Dermis microvascular lymphatic vessel endothelial cell (primary cell): ENCODE measurements around the gene FAM234B. TPM values are rescaled to one million over a fixed set of nuclear protein-coding genes. Genes with fewer than 3 reads are reported as not detected.
"Not testable (repeated sequence)": the region's sequence is repeated elsewhere in the genome, so short reads cannot be mapped to it uniquely, and the experiment has no call there.

Experiments
- DNase-seq, 2 donors: peaks; one replicate each; pipeline versions ENCODE4 v3.0.0 to v3.0.0-alpha.2; 2010; ENCODE audit warnings: low read depth in 2 of 2
- total RNA-seq: library from RNA; depleted of rRNA; stranded (reverse); fragments of >200 nt; gene quantifications from 2 replicates; pipeline ENCODE4 v1.2.1, GENCODE V29; 2014

The FAM234B gene
- total RNA-seq, 1 donor from 2014 or later: 7.3 TPM

DNA sequence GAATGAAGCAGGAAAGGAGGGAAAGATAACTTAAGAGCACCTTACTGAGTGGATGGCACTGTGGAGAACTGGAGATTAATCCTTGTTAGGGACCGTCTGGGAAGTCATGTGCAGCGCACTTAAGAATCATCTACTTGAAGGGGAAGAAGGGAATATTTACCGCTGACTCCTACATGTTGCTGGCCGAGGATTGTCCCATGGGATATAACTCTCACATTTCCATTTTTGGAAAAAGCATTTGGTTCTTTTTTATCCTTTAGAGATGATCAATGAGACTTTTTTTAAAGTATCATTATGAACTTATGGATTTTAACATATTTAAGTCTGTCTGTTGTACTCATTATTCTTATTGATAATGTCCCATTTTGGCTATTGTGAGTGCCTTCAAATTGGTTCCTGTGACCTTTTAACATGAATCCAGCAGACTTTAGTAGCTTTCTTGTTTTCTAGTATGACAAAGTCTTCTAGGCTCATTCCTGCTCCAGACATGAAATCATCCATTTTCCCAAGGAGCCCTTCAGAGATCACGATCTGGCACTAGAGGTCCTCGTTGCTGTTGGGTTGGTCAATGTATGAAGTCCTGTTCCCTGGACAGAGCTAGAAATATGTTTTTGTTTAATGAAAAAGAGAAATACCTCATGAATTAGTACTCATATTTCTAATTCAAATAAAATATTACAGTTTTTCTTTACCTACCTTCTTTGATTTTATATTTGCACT, 20.2 kb upstream of the FAM234B start:
- DNase-seq: peak; percentile 10 to 37

DNA sequence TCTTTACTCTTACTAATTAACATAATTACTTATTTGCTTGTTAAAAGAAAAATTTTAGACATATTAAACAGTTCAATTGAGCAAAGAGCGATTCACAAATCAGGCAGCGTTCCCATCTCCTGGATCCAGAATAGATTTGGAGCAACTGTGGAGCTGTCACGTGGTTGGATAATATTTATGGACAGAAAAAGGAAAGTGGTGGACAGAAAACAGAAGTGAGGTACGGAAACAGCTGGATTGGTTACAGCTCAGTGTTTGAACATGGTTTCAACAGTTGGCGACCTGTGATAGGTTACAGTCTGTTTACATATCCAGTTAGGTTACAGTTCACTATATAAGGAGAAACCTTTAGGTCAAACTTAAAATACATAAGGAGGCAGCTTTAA, 19.7 kb upstream of the FAM234B start:
- DNase-seq: peak in 1 of 2 donors; percentile 51

DNA sequence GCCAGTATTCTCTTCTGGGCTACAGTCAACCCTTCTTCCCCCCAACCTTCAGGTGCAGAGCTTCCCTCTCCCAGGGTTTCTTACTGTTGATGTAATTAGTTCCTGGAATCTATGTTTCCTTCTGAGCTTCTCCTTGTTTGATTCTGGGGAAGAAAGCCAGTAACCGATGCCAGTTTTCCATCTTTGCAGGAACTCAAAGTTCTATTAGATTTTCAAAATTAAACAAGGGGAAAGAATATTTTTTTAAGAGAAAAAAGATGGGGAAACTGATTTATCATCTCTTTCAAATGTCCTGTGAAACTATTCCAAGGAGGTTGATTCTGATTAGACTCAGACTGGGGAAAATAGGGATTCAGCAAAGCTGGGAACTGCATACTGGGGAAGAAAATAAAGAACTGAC, 17.9 kb upstream of the FAM234B start:
- DNase-seq: no peak

DNA sequence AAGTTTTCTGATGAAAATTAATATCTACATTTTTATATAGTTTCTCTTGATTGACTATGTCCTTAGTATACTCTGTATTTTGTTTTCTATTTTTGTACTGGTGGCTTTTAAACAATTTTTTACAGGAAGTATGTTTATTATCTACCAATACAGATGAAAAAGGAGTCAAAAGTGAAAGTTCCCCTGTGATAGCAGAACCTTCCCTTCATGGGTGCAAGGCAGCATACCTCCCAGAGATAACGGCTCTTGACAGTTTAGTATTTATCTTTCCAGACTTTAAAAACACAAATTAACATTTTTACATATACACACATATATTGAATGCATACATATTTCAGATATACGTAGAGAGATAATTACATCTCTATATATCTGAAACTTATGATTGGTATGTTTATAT, 17.1 kb upstream of the FAM234B start:
- no peak for DNase-seq

DNA sequence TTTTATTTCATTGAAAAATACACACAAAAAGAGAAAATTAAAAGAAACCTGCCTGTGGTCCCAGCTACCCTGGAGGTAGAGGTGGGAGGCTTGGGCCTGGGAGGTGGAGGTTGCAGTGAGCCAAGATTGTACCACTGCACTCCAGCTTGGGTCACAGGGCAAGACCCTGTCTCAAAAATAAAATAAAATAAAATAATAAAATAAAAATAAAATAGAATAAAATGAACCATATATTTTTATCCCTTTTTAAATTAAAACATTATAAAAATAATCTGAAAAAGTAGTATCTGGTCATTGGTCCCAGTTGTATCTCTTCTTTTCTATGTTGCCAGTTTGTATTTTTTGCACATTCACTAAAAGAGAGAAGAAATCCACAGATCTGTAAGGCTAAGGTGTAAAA, 16.7 kb upstream of the FAM234B start:
- DNase-seq: no peak

DNA sequence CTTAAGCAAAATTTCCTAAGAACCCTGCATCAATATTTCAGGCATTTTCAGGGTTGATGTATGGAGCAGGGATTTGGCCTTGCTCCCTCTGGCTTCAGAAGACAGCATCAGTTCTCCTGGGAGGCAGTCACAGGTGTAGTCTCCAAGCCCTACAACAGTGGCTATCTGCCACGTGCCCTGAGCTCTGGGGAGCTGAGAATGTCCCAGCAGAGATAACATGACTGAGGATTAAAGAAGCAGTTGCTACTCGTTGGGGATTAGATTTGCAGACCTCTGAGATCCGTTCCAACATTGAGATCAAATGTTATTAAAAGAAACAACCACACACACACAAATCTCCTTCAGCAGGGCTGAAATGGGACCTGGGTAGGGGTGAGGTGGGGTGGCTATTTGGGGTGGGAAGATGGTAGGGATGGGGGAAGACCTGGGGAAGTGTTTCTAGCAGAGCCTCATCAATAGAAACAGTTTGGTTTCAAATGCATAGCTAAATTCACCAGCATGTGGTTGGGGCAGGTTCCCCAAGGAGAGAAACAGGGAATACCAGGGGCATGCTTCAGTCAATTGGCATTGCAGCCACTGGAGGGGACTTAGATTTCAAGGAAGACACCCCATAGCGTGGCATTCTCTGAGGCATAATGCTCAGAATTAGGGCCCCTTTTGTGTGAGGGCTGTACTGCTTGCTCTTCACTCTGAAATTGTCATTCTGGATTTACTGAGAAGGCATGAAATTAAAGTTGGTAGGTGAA, 15.2 kb upstream of the FAM234B start:
- DNase-seq: no peak

DNA sequence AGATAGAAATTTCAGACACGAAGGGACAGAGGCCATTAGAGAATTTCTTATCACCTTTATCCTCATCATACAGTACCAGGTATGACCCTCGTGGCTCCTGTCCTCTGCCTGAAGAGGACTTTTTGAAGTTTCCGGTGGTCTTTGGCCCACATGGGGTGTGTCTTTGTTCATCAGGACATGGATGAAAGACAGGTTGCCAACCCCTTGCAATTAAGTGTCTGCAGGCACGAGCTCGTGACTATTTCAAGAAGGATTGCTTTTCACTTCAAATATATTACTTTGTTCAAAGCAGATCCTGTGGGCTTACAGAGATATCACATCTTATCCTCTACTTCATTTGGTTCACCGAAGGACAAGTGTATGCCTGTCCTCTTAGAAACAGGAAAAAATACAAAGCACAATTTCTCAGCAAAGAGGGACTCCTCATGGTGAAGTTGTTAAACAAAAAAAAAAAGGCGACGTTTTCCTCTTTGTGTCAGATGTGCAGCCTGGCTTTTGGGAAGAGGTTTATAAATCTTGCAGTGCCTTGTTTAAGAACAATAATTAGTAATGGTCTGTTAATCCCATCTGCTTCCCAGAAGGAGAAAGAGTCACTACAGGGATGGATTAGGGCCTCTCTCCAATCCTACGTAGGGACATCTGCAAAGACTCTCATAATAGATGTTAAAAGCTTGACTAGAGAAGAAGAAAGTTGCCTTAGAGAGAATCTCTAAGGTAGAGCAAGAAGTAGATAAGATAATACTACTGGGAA, 13.5 kb upstream of the FAM234B start:
- DNase-seq: no peak

DNA sequence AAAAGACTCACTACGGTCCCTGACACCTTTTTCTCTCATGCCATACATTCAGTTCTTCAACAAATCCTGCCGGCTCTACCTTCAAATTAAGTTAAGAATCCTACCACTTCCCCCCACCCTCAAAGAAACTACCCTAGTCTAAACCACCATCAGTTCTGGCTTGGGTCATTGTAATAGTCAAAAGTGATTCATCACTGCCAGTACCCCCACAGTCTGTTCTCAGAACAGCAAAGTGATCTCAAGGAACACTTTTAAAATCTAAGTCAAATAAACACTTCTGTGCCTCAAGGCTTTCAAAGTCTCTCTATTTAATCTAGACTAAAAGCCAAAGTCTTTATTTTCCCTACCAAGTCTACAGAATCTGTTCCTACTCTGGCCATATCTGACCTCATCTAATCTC, 12.0 kb upstream of the FAM234B start:
- DNase-seq: no peak

DNA sequence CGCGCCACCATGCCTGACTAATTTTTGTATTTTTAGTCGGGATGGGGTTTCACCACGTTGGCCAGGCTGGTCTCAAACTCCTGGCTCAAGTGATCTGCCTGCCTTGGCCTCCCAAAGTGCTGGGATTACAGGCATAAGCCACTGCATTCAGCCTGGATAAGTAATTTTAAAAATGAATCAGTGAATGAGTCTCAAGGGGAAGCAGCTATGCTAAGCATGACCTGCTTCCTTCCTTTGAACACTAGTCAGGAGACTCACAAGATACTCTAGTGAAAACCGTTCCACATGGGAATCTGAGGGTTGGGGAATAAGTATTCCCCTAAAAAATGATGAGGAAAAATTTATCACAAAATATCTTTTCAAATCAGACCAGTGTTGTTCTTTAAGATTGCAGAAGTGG, 10.7 kb upstream of the FAM234B start:
- DNase-seq: peak in 1 of 2 donors; percentile 44

DNA sequence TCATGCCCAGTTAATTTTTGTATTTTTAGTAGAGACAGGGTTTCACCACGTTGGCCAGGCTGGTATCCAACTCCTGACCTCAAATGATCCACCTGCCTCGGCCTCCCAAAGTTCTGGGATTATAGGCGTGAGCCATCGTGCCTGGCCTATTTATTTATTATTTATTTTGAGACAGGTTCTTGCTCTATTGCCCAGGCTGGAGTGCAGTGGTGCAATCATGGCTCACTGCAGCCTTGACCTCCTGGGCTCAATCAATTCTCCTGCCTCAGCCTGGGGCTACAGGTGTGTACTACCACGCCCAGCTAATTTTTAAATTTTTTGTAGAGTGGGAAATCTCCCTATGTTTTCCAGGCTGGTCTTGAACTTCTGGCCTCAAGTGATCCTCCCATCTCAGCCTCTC, 8.8 kb upstream of the FAM234B start:
- DNase-seq: not testable (repeated sequence)

DNA sequence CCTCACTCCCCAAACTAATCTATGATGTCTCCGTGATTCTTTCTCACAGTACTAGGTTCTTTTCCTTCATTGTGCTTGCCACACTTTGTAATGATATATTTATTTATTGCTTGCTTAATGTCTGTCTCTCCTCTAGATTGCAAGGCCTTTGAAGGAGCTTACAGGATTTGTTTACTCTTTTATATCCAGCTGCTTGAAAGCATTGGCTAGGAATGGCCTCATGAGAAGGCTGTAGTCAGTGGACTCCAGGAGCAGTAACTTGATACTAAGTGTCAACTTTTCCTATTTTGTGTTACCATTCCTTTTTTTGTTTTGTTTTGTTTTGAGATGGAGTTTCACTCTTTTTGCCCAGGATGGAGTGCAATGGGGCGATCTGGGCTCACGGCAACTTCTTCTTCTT, 7.3 kb upstream of the FAM234B start:
- no peak for DNase-seq

DNA sequence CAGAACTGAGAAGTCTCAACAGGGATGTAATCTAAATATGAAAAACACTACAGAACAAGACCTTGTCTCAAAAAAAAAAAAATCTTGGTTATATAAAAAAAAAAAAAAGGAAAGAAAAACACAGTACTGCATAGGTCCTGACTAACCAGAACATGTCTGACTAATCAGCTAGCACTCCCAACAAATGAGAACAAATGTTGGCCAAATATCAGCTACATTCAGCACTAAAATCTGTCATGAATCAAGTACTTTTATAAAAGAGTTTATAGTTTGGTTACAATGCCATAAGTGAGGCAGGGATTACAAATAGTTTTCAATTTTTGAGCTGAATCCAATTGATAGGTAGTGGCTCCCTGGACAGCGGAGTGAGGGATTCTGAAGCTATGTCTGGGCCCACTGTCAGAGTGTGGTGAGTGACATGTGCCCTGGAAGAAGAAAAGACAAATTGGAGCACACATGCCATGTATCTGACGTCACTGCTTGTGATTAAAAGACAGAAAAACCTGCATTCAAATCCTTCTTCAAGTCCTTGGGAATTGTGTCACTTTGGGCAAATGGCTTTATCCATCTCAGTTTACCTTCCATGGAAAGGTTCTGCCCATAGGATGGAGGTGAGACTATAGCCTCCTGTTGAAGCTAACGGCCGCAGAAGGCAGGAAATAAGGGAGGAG, 5.6 kb upstream of the FAM234B start:
- no peak for DNase-seq

DNA sequence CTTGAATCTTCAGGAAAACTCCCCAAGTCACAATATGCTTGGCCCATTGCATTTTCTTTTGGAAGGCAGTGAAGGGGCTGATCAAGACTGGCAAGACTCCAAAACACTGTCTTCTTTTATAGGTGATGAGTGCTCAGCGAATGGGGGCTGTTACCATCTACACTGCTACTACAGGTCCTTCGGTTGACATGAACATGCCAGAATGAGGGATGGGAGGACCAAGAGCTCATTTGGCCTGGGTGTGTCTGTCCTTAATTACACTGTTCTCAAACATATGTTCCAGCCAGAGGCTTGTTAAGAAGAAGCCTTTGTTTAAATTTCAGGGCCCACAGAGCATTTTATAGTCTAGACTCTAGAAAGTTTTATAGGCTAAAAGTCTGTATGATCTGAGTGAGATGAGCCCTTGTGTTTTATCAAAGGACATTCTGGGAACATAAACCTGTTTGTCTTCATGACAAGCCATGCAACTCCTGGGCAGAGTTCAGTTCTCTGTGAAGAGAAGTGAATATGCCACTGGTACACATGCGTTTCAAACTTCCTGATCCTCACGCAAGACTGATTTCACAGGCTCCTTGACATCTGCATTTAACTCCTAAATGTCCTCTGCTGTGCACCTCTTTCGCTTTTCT, 4.7 kb upstream of the FAM234B start:
- no peak for DNase-seq

DNA sequence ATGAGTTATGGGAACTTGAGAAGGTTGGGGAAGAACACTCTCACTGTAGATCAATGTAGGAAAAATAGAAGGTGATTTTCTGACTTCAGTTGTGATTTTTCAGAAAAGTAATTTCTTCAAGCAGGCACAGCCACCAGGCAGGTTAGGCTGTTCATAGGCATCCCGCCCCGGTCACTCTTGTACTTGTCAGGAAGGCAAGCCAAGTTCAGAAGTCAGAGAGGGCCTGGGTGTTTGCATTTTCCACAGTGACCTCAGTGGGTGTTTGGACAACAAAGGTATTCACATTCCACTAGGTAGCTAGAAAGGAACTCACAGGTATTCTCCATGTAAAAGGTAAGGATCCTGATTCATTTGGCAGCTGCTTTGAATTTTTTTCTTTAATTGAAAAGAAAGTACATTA, 3.0 kb upstream of the FAM234B start:
- no peak for DNase-seq

DNA sequence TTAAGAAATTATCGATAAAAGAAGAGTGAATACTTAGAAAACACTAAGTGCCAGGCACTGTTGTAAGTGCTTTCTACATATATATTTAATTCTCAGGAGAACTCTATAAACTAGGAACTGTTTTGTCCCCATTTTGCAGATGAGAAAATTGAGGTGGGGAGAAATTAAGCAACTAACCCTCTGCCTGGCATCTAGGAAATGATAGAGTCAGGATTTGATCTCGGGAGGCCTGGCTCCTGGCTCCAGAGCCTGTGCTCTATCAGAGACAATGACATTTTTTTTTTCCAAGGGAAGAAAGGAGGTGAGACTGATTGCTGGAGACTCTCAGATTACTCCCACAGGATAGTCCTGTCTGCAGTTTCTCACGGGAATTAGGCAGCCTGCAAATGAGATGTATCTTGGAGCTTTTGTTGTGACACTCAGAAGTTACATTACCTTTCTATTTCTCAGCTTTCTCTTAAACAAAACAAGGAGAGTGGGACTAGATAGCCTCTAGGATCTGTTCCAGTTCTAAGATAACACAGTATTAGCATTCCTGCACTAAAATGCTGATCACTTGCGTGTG, 1.4 kb upstream of the FAM234B start:
- no peak for DNase-seq

DNA sequence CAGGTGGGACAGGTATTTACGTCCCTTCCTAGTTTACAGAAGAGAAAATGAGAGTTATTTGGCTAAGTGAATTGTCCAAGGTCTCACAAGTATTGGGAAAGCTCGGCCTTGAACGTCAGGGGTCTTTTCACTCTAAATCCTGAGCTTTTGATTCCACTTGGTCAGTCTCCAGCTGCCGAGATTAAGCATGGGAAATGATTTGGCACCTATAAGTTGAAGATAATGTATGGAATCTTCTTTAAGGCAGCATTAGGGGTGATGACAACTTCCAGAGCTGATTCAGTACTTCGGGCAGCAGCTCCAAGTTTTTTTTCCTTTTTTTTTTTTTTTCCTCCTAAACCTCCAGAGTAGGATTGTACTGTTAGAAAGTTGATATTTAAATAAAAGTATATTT, 722 bp downstream of the FAM234B start:
- DNase-seq: no peak

DNA sequence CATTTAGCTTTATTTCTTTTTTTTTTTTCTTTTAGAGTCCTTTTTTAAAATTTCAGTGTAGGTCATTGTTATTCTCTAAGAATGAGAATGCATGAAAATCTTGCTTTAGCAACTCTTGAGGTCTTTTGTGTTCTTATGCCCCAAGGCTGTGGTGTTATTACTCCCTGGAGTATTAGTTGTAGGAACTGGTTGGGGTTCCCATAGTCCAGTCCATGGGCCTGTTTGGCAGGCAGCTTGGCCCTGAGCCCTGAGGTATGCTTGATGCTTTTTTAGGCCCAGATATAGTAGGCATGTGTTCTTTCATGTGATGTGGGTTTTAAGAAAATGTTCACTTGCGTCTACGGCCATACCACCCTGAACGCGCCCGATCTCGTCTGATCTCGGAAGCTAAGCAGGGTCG, 1.6 kb downstream of the FAM234B start:
- no peak for DNase-seq

DNA sequence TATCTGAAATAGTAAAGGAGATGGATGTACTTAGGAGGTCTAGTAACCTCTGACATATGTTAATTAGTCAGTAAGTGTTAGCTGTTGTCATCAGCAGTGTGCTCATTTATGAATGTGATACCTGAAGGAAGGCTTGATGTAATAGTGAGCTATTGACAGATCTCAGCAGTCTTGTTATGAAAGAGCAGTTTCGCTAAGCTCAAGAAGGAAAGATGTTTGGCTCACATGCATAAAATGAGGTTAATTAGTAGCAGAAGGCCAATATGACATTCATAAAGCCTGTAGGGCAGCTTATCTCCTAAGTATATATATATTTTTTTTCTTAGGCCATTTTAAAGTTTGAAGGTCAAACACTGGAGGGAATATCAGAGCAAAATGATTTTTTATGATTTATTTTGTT, 2.8 kb downstream of the FAM234B start:
- DNase-seq: no peak

DNA sequence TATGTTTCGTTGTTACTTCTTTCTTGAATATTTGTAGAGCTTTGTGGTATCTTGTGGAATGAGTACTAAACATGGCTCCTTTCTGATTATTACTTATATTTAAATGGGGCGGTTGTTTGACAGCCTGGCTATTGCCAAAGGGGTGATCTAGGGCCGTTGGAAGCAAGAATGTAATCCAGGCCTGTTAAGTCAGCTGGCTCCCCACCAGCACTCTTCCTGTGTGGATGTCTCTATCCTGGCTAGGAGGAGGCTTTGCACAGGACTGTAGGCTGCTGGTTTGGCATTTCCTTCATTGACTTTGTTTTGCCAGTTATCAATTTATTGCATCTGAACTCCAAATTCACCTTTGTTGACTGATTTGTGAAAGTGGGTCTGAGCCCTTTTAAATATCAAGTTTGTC, 5.6 kb downstream of the FAM234B start:
- peak; percentile 38 to 77 for DNase-seq

DNA sequence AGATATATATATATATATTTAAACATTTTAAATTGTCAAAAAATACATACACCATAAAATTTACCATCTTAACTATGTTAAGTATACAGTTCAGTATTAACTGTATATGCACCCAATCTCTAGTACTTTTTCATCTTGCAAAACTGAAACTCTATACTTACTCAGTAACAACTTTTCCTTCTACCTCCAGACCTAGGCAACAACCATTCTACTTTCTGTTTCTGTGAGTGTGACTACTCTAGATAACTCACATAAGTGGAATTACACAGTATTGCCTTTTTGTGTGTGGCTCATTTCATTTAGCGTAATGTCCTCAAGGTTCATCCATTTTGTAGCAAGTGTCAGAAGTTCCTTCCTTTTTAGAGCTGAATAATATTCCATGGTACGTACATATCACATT, 8.2 kb downstream of the FAM234B start:
- no peak for DNase-seq

DNA sequence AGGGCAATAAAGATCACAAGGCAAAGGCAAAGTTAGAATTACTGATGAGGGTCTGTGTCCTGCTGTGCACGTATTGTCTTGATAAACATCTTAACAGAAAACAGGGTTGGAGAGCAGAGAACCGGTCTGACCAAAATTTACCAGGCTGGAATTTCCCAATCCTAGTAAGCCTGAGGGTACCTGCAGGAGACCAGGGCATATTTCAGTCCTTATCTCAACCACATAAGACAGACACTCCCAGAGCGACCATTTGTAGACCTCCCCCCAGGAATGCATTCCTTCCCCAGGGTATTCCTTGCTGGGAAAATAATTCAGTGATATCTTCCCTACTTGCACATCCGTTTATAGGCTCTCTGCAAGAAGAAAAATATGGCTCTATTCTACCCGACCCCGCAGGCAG, 9.4 kb downstream of the FAM234B start:
- DNase-seq: not testable (repeated sequence)
